Testis (tissue), 2 donors: ENCODE results near the gene DPYD.

Experiments used
- POLR2A ChIP-seq: fragments of 450-650 bp; IDR thresholded peaks from one replicate; pipeline ENCODE4 v1.6.1; 2017; ENCODE audit warnings: antibody characterized with exemption, mild to moderate bottlenecking, moderate library complexity
- TF ChIP-seq, protein P1 (sequence below), 3 experiments: fragments of 450-650 bp in 2 of 3; fragments of 200-600 bp in 1 of 3; sonication (generic) in 1 of 3; IDR thresholded peaks; one replicate each; pipeline ENCODE4 v1.5.1; 2016 to 2019; ENCODE audit warnings: antibody characterized with exemption in 3 of 3, mild to moderate bottlenecking in 2 of 3, moderate library complexity in 1 of 3

DNA sequence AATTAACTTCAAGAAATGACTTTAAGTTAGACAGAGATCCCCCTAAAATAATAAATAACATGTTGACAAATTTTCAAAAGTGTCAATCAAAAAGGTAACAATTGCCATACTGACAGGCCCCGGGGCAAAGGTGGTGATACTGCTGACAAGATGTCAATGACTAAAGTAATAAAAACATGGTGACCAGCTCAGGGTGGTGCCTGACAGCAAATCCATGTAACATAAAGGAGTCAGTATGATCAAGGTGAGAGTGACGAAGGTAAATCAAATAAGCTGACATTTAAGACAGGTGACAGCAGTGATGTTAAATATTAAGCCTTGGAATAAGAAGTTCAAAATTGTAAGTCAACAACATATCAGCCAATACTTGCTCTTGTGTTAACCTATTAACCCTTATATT, 387.5 kb downstream of the DPYD start:
- TF ChIP-seq, protein P1, sequence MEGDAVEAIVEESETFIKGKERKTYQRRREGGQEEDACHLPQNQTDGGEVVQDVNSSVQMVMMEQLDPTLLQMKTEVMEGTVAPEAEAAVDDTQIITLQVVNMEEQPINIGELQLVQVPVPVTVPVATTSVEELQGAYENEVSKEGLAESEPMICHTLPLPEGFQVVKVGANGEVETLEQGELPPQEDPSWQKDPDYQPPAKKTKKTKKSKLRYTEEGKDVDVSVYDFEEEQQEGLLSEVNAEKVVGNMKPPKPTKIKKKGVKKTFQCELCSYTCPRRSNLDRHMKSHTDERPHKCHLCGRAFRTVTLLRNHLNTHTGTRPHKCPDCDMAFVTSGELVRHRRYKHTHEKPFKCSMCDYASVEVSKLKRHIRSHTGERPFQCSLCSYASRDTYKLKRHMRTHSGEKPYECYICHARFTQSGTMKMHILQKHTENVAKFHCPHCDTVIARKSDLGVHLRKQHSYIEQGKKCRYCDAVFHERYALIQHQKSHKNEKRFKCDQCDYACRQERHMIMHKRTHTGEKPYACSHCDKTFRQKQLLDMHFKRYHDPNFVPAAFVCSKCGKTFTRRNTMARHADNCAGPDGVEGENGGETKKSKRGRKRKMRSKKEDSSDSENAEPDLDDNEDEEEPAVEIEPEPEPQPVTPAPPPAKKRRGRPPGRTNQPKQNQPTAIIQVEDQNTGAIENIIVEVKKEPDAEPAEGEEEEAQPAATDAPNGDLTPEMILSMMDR (IDR thresholded peaks at IDR 0.05), result no peak
- TF ChIP-seq POLR2A, result no peak
